ENCODE data around the gene PEX1. TPM values are rescaled to one million over a fixed set of nuclear protein-coding genes. Genes with fewer than 3 reads are reported as not detected.

Gene PEX1
- total and polyA plus RNA-seq, 2 experiments from 2014 or later = 22.5 to 25.4 TPM

- TF ChIP-seq ZNF462 (CRISPR knock-in tag; IDR thresholded peaks at IDR 0.05) = no peak
Measured at GRCh38 chr7:92504563-92504962, 23.8 kb downstream of the PEX1 start (continued).

- Histone ChIP-seq H3K9me2 (ENCODE audit: insufficient read depth) (no peaks in the 10 kb centered on the region), H3K36me3 (ENCODE audit: insufficient read depth) (peaks cover 33% of the 10 kb centered on the region), H3F3A (replicated peaks; ENCODE audit: low read depth) (no peaks in the 10 kb centered on the region), H3K27me3 (ENCODE audit: insufficient read depth) (no peaks in the 10 kb centered on the region), H3K4me2 (no peak overlapping the region), H2AFZ (no peak overlapping the region), H4K20me1 (replicated peaks; ENCODE audit: insufficient read depth) (no peaks in the 10 kb centered on the region), H3K4me3 (no peak overlapping the region), H3K4me1 (ENCODE audit: insufficient read depth) (no peaks in the 10 kb centered on the region), H3K79me2 (replicated peaks; ENCODE audit: insufficient read depth) (no peaks in the 10 kb centered on the region), H3K27ac (ENCODE audit: low read depth) (no peak overlapping the region)
- Mint-ChIP-seq H3K4me3 (no peak overlapping the region), H3K27ac (no peak overlapping the region), H3K9me3 (no peaks in the 10 kb centered on the region), H3K27me3 (ENCODE audit: insufficient read depth, low read depth, poor library complexity) (no peaks in the 10 kb centered on the region), H3K36me3 (ENCODE audit: low read depth) (peaks cover 28% of the 10 kb centered on the region; the same call in 2 of the 3 replicates), H3K4me1 (no peaks in the 10 kb centered on the region)
- ATAC-seq (no peak), DNase-seq (ENCODE audit: low spot score) (no peak)
- TF ChIP-seq CREB1 (CRISPR knock-in tag; IDR thresholded peaks at IDR 0.05; ENCODE audit: low read depth) (no peak), ZNF462 (CRISPR knock-in tag; IDR thresholded peaks at IDR 0.05) (no peak), NANOG (IDR thresholded peaks at IDR 0.05; ENCODE audit: borderline replicate concordance) (no peak), STAT1 (IDR thresholded peaks at IDR 0.05; ENCODE audit: unreplicated experiment) (no peak), EZH2 (IDR thresholded peaks at IDR 0.05; ENCODE audit: low read depth, unreplicated experiment) (no peak)
Measured at GRCh38 chr7:92503767-92504166, 24.6 kb downstream of the PEX1 start.

Data from GM23338 (cell line).